HepG2 (cell line): Measurements from ENCODE around the gene GTF2H1. TPM values are rescaled to one million over a fixed set of nuclear protein-coding genes. Genes with fewer than 3 reads are reported as not detected.

Source experiments
- ERF ChIP-seq: IDR thresholded peaks from 2 replicates; pipeline ENCODE4 v1.6.1; 2018; ENCODE audit warnings: missing biosample characterization, missing genetic modification reagents
- ESRRA ChIP-seq: sonication (generic); formaldehyde crosslinking; IDR thresholded peaks from 2 replicates; pipeline ENCODE4 v1.5.1; 2020; ENCODE audit warnings: mild to moderate bottlenecking, low read depth, missing genetic modification reagents
- GFI1 ChIP-seq: sonication (generic); formaldehyde crosslinking; IDR thresholded peaks from 2 replicates; pipeline ENCODE4 v1.5.0; 2020; ENCODE audit warnings: missing genetic modification reagents, mild to moderate bottlenecking, borderline replicate concordance
- HIVEP1 ChIP-seq: sonication (generic); formaldehyde crosslinking; IDR thresholded peaks from 2 replicates; pipeline ENCODE4 v1.4.0; 2020; ENCODE audit warnings: mild to moderate bottlenecking, missing genetic modification reagents
- MYC ChIP-seq: sonication (generic); formaldehyde crosslinking; IDR thresholded peaks from 2 replicates; pipeline ENCODE4 v1.9.0; 2021; ENCODE audit warnings: missing genetic modification reagents, borderline replicate concordance
- NAIF1 ChIP-seq: sonication (generic); formaldehyde crosslinking; IDR thresholded peaks from 2 replicates; pipeline ENCODE4 v1.5.0; 2020; ENCODE audit warnings: mild to moderate bottlenecking, missing genetic modification reagents, borderline replicate concordance
- REXO4 ChIP-seq: sonication (generic); formaldehyde crosslinking; IDR thresholded peaks from 2 replicates; pipeline ENCODE4 v1.8.0; 2022; ENCODE audit warnings: missing genetic modification reagents, mild to moderate bottlenecking, borderline replicate concordance
- ZBTB21 ChIP-seq: sonication (generic); formaldehyde crosslinking; IDR thresholded peaks from 2 replicates; pipeline ENCODE4 v1.4.0; 2020; ENCODE audit warnings: missing genetic modification reagents
- ZNF256 ChIP-seq: sonication (generic); formaldehyde crosslinking; conservative IDR thresholded peaks from 2 replicates; pipeline ENCODE4 v1.4.0; 2020; ENCODE audit warnings: missing genetic modification reagents
- ZNF317 ChIP-seq: sonication (generic); formaldehyde crosslinking; IDR thresholded peaks from 2 replicates; pipeline ENCODE4 v1.5.0; 2020; ENCODE audit warnings: mild to moderate bottlenecking, missing genetic modification reagents
- ZNF333 ChIP-seq: sonication (generic); formaldehyde crosslinking; IDR thresholded peaks from 2 replicates; pipeline ENCODE4 v1.4.0; 2020; ENCODE audit warnings: mild to moderate bottlenecking, missing genetic modification reagents, borderline replicate concordance
- ZNF614 ChIP-seq: IDR thresholded peaks from 2 replicates; pipeline ENCODE4 v1.6.1; 2018; ENCODE audit warnings: missing biosample characterization, missing genetic modification reagents, inconsistent platforms, borderline replicate concordance
- ZNF839 ChIP-seq: sonication (generic); formaldehyde crosslinking; IDR thresholded peaks from 2 replicates; pipeline ENCODE4 v1.4.0; 2020; ENCODE audit warnings: missing genetic modification reagents, mild to moderate bottlenecking, borderline replicate concordance
- polyA plus RNA-seq, 8 experiments: library from polyadenylated mRNA; depleted of rRNA in 3 of 8; stranded (reverse) in 7 of 8; unstranded in 1 of 8; fragments of >200 nt; fragmentation: Illumina TruSeq in 4 of 8; extraction: Trizol in 4 of 8; gene quantifications; 2 replicates each; pipeline versions ENCODE4 v1.2.1 to v1.2.3, GENCODE V29; 2011 to 2016; ENCODE audit warnings: low read depth in 4 of 8, missing spikeins in 1 of 8, mixed read lengths in 1 of 8; ENCODE audit not compliant: insufficient read depth in 1 of 8
- total RNA-seq, 5 experiments: library from RNA; depleted of rRNA; stranded (reverse); fragments of >200 nt; fragmentation: Illumina TruSeq; extraction: Trizol; gene quantifications; 2 replicates each; pipeline ENCODE4 v1.2.3, GENCODE V29; 2016; ENCODE audit warnings: low read depth in 1 of 5
- TF ChIP-seq, protein P1 (sequence below): IDR thresholded peaks from 2 replicates; pipeline ENCODE4 v1.6.1; 2016; ENCODE audit warnings: mild to moderate bottlenecking
- TF ChIP-seq, protein P2 (sequence below): sonication (generic); formaldehyde crosslinking; IDR thresholded peaks from 2 replicates; pipeline ENCODE4 v1.5.1; 2020; ENCODE audit warnings: missing genetic modification reagents, mild to moderate bottlenecking, borderline replicate concordance
- TF ChIP-seq, protein P3 (sequence below): sonication (generic); formaldehyde crosslinking; IDR thresholded peaks from 2 replicates; pipeline ENCODE4 v1.4.0; 2020; ENCODE audit warnings: mild to moderate bottlenecking, low read depth, missing genetic modification reagents
- TF ChIP-seq, protein P4 (sequence below): IDR thresholded peaks from 2 replicates; pipeline ENCODE4 v1.6.1; 2016; ENCODE audit warnings: missing biosample characterization, missing genetic modification reagents, low read depth
- TF ChIP-seq, protein P5 (sequence below): sonication (generic); formaldehyde crosslinking; IDR thresholded peaks from 2 replicates; pipeline ENCODE4 v1.8.1; 2023; ENCODE audit warnings: mild to moderate bottlenecking, missing genetic modification reagents, borderline replicate concordance

The GTF2H1 gene
- total and polyA plus RNA-seq, 2 of the 13 experiments (the other 11 are each of a cell fraction or from before 2014, with no cell fraction given) = 15.7 to 51.4 TPM

DNA sequence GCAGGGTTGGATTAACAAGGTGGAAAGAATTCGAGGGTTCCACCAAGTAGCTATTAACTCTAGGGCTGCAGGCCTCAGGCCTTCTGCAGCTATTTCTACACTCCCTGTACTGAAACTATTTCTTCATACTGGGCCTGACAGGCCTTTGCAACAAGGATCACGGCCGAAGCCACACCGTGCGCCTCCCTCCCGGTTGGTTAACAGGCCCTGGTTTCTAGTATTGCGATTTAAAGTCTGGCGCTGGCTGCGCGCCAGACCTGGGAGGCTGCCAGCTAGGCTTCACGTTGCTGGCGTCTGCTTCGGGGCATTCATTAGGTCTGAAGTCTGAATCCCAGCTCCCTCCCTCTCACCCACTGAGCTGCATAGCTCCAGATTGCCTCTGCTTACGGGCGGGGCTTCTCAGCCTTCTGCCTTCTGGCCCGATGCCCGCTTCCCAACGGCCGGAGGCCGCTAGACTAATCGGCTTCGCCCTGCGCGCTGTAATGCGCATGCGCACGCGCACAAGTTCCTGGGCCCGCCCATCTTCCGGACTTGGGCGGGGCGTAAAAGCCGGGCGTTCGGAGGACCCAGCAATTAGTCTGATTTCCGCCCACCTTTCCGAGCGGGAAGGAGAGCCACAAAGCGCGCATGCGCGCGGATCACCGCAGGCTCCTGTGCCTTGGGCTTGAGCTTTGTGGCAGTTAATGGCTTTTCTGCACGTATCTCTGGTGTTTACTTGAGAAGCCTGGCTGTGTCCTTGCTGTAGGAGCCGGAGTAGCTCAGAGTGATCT lies 73.6 kb downstream of the GTF2H1 start (continued):
- TF ChIP-seq ZBTB21 (peak; percentile 17; the same call in 1 of the 2 replicates), NAIF1 (CRISPR knock-in tag) (peak; percentile 72; the same call in 1 of the 2 replicates), HIVEP1 (peak; percentile 71; the same call in 1 of the 2 replicates), ZNF333 (CRISPR knock-in tag) (no peak), ZNF256 (CRISPR knock-in tag) (no peak), ZNF839 (CRISPR knock-in tag) (no peak), REXO4 (CRISPR knock-in tag) (no peak), MYC (CRISPR knock-in tag) (peak; percentile 39; the same call in 1 of the 2 replicates), ZNF317 (CRISPR knock-in tag) (peak; percentile 48; the same call in 1 of the 2 replicates), ZNF614 (CRISPR knock-in tag) (peak; percentile 41; the same call in 1 of the 2 replicates), GFI1 (CRISPR knock-in tag) (peak; percentile 66; the same call in 1 of the 2 replicates), ERF (CRISPR knock-in tag) (peak; percentile 48; the same call in 1 of the 2 replicates), ESRRA (CRISPR knock-in tag) (peak; percentile 72)
- TF ChIP-seq, protein P1, sequence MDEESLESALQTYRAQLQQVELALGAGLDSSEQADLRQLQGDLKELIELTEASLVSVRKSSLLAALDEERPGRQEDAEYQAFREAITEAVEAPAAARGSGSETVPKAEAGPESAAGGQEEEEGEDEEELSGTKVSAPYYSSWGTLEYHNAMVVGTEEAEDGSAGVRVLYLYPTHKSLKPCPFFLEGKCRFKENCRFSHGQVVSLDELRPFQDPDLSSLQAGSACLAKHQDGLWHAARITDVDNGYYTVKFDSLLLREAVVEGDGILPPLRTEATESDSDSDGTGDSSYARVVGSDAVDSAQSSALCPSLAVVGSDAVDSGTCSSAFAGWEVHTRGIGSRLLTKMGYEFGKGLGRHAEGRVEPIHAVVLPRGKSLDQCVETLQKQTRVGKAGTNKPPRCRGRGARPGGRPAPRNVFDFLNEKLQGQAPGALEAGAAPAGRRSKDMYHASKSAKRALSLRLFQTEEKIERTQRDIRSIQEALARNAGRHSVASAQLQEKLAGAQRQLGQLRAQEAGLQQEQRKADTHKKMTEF (CRISPR knock-in tag) = peak; percentile 76
- TF ChIP-seq, protein P2, sequence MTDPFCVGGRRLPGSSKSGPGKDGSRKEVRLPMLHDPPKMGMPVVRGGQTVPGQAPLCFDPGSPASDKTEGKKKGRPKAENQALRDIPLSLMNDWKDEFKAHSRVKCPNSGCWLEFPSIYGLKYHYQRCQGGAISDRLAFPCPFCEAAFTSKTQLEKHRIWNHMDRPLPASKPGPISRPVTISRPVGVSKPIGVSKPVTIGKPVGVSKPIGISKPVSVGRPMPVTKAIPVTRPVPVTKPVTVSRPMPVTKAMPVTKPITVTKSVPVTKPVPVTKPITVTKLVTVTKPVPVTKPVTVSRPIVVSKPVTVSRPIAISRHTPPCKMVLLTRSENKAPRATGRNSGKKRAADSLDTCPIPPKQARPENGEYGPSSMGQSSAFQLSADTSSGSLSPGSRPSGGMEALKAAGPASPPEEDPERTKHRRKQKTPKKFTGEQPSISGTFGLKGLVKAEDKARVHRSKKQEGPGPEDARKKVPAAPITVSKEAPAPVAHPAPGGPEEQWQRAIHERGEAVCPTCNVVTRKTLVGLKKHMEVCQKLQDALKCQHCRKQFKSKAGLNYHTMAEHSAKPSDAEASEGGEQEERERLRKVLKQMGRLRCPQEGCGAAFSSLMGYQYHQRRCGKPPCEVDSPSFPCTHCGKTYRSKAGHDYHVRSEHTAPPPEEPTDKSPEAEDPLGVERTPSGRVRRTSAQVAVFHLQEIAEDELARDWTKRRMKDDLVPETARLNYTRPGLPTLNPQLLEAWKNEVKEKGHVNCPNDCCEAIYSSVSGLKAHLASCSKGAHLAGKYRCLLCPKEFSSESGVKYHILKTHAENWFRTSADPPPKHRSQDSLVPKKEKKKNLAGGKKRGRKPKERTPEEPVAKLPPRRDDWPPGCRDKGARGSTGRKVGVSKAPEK (CRISPR knock-in tag) = no peak
- TF ChIP-seq, protein P3, sequence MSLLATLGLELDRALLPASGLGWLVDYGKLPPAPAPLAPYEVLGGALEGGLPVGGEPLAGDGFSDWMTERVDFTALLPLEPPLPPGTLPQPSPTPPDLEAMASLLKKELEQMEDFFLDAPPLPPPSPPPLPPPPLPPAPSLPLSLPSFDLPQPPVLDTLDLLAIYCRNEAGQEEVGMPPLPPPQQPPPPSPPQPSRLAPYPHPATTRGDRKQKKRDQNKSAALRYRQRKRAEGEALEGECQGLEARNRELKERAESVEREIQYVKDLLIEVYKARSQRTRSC (CRISPR knock-in tag) = 0 out of 2 replicates have a peak, but pooled peaks have one; percentile 40
- TF ChIP-seq, protein P4, sequence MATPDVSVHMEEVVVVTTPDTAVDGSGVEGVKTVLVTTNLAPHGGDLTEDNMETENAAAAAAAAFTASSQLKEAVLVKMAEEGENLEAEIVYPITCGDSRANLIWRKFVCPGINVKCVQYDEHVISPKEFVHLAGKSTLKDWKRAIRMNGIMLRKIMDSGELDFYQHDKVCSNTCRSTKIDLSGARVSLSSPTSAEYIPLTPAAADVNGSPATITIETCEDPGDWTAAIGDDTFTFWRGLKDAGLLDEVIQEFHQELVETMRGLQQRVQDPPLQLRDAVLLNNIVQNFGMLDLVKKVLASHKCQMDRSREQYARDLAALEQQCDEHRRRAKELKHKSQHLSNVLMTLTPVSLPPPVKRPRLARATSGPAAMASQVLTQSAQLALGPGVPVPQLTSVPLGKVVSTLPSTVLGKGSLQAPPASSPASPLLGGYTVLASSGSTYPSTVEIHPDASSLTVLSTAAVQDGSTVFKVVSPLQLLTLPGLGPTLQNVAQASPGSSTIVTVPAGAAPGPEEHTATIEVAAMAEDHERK (CRISPR knock-in tag) = no peak
- TF ChIP-seq, protein P5, sequence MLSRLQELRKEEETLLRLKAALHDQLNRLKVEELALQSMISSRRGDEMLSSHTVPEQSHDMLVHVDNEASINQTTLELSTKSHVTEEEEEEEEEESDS (CRISPR knock-in tag) = 0 out of 2 replicates have a peak, but pooled peaks have one; percentile 55
